Stimulated activated naive CD4-positive, alpha-beta T cell treated with Interleukin-2 at 50 U/mL for 16 hours (primary cell): Measurements from ENCODE around the gene TACC3.
A peak's percentile ranks its signal among the peaks of the same experiment; 100 is the strongest.

Experiments used
- DNase-seq: peaks from one replicate; lab custom pipeline; 2025; lab: John Stamatoyannopoulos, UW

TACC3 gene

DNA sequence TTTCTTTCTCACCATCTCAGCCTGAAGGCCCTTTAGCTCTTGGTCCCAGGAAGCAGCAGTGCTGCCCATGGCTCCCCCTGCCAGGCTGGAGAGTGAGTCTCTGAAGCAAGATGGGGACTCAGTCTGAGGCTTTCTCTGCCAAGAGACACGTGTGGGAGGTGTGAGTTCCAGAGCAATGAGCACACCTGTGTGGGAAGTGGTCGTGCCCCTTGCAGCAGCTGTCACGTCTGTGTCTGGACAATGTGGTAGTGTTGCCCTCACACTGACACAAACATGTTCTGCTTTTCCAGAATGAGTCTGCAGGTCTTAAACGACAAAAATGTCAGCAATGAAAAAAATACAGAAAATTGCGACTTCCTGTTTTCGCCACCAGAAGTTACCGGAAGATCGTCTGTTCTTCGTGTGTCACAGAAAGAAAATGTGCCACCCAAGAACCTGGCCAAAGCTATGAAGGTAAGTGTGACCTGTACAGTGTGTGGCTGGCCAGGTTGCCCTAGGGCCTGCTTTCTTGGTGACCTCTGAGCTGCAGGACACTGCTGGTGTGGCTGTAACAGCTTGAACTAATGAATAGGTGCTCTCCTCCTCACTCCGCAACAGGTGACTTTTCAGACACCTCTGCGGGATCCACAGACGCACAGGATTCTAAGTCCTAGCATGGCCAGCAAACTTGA lies 1.9 kb downstream of the TACC3 start:
- DNase-seq: peak; percentile 59

DNA sequence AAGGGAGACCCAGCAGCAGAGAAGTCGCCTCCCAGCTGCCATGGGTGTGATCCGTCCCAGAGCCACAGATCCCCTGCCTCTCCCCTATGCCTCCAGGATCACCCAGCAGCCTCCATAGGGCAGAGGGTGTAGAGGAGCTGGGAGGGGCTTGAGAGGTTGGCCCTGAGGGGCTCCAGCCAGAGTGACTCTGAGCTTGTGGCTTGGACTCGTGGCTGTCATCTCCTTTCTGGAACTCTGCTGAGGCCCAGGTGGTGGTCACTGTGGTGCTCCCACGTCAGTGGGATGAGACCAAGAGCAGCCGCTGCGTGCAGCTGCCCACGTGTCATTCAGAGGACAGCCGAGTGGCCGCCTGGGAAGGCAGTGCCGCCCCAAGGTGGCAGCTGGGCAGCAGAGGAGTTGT lies 4.2 kb downstream of the TACC3 start:
- no peak for DNase-seq

DNA sequence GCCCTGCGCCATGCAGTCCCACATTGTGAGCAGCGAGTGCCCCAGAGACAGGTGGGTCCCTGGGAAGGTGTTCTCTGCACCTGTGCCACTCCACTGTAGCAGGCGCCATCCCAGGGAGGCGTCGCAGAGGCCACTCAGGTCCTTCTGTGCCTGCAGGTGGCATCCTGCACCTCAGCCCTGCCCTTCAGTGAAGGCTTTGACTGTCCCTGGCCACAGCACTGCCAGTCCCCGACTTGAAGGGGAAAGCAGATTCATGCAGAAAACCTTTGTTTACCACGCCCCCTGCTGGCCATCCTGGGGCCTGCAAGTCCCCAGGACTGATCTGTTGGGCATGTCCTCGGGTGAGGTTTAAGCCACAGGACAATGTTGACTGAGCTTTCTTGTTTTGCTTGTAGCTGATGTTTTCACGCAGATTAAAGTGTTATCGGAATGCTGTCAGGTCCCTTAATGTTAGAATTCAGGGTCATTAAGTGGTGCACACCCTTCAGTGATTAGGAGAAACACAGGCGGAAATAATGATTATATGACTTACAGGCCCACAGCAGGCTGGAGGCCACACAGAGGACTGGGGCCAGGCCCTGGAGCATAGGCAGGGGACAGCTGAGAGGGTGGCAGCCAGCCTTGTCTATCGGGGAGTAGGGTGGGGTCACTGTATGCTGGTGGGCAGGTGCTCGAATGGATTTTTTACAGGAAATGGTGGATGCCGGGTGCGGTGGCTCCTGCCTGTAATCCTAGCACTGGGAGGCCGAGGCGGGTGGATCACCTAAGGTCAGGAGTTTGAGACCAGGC lies 5.0 kb downstream of the TACC3 start:
- DNase-seq: peak; percentile 81

DNA sequence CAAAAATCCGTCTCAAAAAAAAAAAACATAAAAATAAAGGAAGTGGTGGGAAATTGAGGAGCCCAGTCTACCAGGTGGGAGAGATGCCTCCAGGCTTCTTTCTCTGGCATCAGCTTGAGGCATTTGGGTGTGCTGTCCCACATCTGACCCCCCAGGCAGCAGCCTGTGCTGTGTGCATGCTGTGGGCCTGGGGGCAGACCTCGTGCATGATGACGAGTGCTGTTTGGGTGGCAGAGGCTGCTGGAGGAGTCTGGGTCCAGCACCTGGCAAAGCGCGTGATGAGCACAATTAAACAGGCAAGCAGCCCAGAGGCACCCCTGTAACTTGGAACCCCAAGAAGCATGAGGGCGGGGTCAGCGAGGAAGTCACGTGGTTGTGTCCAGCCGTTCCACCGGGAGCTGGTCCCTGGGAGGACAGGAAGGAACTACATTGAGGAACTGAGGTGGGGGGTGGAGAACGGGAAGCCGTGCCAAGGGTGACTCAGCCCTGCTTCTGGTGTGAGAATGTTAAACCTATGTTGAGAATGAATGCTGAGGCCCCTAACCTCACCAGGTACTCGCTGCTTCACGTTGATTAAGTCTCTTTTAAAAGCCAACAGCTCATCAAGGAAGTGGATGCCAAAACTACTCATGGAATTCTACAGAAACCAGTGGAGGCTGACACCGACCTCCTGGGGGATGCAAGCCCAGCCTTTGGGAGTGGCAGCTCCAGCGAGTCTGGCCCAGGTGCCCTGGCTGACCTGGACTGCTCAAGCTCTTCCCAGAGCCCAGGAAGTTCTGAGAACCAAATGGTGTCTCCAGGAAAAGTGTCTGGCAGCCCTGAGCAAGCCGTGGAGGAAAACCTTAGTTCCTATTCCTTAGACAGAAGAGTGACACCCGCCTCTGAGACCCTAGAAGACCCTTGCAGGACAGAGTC lies 6.1 kb downstream of the TACC3 start:
- DNase-seq: no peak

DNA sequence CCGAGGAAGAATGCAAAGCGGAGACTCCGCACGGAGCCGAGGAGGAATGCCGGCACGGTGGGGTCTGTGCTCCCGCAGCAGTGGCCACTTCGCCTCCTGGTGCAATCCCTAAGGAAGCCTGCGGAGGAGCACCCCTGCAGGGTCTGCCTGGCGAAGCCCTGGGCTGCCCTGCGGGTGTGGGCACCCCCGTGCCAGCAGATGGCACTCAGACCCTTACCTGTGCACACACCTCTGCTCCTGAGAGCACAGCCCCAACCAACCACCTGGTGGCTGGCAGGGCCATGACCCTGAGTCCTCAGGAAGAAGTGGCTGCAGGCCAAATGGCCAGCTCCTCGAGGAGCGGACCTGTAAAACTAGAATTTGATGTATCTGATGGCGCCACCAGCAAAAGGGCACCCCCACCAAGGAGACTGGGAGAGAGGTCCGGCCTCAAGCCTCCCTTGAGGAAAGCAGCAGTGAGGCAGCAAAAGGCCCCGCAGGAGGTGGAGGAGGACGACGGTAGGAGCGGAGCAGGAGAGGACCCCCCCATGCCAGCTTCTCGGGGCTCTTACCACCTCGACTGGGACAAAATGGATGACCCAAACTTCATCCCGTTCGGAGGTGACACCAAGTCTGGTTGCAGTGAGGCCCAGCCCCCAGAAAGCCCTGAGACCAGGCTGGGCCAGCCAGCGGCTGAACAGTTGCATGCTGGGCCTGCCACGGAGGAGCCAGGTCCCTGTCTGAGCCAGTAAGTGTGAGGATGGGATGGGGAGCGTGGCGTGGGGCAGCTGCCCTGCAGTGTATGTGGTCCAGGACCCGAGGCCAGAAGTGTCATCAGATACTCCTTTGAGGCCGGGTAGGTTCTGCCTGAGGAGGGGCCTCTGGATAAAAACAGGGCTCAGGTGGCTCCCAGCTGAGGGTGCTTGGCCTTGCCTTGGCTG lies 7.0 kb downstream of the TACC3 start:
- no peak for DNase-seq

DNA sequence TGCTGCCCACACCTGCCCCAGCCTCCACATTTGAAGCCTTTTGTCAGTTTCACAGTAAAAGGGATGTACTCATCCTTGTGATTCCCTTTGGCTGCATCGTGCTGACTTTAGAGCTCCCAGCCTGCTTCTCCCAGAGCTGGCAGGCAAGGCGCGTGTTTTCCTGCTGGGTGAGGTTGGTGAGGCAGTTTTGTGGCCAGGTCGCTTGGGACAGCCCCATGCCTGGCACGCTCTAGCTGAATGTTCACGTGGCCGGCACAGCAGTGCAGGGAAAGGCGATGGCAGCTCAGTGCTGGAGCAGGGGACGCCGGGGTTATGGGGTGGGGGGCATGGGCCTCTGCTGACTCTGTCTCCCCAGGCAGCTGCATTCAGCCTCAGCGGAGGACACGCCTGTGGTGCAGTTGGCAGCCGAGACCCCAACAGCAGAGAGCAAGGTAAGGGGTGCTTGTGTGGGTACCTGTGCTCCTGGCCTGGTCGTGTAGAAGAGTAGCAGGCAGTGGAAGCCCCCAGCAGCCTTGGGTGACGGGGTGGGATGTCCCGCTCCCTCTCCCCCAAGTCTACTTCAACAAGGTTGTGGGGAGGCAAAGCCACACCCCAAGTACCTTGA lies 9.3 kb downstream of the TACC3 start:
- no peak for DNase-seq

DNA sequence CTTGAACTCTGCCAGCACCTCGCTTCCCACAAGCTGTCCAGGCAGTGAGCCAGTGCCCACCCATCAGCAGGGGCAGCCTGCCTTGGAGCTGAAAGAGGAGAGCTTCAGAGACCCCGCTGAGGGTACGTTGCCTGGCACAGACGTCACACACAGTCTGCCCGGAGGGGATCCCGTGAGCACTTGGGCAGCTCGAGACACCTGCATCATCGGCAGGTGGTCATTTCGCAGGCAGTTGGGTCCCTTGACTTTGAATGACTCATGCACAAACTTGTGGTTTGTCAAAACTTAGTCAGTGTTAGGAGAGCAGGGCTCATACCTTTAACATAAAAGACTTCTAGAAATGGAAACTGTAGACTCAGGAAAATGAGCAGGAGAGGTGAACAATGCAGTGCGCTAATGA lies 9.9 kb downstream of the TACC3 start:
- DNase-seq: no peak

DNA sequence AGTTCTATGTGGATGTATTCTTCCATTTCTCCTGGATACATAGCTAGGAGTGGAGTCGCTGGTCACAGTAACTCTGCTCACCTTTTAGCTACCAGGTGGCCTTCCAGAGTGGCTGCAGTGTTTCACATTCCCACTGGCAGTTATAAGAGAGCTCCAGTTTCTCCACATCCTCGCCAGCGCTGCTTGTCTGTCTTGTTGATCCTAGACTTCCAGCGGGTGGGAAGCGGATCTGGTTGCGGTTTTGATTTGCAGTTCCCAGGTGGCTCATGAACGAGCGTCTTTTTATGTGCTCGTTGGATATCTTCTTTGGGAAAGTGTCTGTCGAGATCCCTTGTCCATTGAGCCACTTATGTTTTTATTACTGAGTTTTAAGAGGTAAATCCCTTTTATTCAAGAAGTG lies 11.6 kb downstream of the TACC3 start:
- DNase-seq: no peak

DNA sequence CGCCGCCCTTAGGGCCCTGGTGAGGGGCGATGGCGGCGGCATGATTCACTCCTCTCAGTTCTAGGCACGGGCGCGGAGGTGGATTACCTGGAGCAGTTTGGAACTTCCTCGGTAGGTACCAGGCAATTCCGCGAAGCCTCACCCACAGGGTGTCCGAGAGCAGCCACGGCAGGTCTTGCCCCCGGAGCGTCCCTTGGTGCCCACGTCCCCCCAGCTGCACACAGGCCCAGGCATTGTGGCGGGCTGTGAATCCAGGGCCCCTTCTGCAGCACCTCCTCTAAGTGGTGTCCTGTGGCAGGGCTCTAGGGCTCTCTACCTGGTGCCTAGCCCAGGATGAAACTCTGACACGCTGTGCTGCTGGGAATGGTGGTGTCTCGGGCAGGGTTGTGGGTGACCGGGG lies 13.9 kb downstream of the TACC3 start:
- DNase-seq: no peak

DNA sequence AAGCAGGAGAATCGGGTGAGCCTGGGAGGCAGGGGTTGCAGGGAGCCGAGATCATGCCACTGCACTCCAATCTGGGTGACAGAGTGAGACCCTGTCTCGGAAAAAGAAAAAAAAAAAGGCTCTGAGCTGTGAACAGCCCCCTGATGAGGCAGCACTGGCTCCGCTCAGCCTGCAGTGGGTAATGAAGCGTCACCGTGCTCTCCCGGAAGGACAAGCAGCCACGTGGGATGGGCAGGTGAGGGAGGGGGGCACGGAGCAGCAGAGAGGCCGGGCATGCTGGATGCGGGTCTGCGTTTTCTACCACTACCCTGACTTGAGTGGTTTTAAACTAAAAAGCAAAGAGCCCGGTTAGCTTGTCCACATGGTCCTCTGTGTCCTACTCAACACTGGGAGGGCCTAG lies 15.5 kb downstream of the TACC3 start:
- no peak for DNase-seq

DNA sequence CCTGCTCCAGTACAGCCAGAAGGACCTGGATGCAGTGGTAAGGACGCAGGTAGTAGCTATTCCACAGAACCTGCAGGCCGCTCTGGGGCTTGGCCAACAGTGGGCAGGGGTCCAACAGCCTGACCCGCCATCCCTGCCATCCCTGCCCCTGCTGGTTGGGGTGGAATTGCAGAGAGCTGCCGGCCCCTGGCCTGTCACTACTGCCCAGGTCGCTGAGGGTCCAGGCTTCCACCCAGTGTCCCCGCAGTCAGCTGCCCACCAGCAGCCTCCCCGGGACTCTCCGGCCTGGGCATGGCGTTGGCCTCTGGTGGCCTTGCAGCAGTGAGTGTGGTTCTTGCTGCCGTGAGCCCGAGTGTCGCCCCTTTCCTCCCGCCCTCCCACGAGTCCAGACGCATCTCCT lies 16.3 kb downstream of the TACC3 start:
- DNase-seq: no peak

DNA sequence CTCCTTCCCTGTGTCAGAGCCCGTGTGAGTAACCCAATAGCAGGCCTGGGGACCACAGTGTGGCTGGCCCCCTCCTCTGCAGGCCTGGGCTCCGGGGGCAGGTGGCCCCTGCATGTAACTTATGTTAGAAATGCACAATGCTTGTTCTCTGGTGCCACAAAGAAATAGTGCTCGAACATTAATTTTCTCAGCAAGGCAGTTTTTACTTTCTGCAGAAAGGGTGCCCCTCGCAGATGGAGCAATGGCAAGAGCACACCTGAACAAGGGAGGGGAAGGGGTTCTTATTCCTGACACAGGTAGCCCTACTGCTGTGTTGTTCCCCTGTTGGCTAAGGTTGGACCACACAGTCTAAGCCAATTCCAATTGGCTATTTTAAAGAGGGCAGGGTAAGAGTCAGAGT lies 17.1 kb downstream of the TACC3 start:
- no peak for DNase-seq

DNA sequence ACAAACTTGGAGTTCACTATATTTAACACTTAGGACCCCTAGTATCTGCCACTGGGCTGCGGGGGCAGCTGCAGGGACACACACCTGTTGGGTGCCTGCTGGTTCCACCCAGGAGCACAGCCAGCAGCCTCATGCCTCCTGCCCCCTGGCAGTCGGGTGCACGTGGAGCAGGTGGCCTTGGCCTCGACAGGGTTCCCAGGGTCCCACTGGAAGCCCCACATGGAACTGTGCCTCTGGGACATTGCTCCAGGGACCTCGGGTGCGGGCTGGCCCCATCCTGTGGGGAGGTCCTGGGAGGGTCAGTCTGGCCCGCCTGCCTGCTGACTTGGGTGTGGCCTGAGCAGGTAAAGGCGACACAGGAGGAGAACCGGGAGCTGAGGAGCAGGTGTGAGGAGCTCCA lies 18.0 kb downstream of the TACC3 start:
- DNase-seq: no peak

DNA sequence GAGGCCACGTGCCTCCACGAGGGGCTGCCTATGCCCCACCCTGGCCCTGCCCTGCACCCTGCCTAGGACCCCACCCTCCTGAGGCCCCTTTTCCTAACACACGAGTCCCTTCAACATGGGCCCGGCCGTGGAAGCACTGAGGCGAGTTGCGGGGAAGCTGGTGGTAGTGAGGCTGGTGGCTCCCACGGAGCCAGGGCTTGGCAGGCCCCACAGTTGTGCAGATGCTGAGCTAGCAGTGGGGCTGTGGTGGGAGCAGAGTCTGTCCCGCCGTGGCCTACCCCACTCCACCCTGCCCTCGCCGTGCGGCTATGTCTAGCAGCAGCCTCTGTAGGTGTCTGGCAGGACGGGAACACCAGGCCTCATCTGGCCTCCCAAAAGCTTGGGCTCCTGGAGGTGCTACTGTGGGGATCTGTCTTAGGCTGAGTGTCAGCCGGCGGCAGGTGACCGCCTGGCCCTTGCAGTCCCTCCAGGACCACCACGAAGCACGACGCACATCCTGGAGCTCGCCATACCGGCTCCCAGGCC lies 18.8 kb downstream of the TACC3 start:
- no peak for DNase-seq

DNA sequence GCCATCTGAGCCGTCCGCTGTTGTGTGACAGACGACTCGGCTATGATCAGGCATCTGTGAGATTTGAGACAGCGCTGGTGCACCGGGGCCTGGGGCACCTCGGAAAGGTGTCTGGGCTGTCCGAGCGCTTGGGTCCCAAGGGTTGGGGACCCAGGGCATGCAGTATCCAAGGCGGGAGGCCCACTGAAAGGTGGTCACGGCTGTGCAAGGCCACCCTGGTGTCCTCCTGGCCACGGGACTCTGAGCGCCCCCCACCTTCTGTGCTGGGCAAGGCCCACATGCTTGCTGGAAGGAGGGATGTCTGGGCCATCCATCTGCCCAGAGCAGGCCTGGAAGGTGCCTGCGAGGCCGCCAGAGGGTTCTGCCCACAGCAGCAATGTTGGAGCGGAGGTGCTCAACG lies 19.9 kb downstream of the TACC3 start:
- DNase-seq: no peak

DNA sequence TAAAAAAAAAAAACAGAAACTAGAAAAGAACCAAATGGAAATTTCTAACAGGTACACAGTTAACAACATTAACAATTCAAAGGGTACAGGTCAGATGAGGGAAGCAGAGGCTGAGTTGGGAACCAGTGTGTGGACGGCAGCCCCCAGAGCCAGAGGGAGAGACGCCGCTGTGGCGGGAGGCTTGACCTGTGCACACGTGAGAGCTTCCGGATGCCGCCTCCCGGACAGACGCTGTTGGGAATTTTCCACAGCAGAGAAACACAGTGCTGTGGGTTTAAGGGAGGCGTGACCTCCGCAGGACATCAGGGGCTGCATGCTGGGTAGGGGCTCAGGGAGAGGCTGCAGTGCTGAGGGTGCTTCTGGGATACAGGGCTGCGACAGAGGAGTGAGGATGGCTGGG lies 22.2 kb downstream of the TACC3 start:
- DNase-seq: no peak

DNA sequence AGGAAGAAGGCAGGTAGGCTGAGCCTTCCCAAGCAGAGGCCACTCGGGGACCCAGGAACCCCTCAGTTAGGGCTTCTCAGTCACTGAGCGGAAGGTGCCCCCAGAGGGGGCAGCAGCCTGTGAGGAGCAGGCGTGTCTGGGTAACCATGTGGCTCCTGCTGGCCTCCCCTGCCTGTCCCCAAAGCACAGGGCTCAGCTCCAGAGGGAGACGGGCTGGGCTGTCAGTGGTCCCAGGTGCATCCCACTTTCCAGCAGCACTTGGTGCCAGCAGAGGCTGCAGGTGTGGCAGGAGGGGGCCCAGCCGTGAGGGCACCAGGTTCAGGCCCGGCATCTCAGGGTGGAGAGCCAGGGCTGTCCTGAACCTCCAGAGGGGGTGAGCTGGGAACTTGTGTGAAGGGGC lies 22.7 kb downstream of the TACC3 start:
- no peak for DNase-seq

DNA sequence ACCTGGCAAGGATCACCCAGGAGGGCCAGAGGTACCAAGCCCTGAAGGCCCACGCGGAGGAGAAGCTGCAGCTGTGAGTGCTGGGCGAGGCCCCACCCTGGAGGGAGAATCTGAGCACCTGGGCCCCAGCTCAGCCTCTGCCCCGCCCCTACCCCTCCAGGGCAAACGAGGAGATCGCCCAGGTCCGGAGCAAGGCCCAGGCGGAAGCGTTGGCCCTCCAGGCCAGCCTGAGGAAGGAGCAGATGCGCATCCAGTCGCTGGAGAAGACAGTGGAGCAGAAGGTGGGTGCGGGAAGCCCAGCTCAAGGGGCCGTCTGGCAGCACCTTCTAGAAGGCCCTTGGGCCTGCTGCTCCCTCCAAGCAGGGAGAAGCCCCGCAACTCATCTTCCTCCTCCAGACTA lies 23.2 kb downstream of the TACC3 start:
- no peak for DNase-seq

DNA sequence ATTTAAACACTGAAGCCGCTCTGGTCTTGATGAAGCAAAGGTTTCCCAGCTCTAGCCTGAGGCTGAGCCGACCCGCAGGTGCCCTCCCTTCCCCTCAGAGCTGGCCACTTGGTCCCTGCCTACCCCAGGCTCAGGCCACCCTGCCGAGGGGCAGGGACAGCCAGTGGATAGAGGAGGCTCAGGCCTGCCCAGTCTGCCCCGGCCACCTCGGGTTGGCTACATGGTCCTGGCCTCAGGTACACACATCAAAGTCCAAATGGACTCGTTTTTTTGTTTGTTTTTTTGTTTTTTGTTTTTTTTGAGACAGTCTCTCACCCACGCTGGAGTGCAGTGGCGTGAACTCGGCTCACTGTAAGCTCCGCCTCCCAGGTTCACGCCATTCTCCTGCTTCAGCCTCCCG lies 23.8 kb downstream of the TACC3 start:
- DNase-seq: no peak

DNA sequence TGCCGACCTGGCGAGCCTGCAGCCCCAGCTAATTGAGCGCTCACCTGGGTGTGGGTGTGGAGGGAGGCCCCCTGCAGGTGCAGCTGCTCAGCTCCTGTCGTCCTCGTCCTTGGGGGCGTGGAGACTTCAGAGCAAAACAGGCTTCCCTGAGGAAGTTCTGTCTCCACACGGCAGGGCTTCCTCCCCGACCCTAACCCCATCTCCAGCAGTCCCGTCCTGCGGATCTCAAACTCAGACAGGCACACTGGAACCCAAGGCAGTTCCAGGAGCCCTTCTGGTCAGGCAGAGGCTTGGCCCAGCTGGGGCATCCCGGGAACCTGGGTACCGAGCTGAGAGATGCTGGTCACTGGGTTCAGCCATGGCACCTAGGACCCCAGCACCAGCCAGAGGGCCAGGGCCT lies 24.4 kb downstream of the TACC3 start:
- DNase-seq: no peak

DNA sequence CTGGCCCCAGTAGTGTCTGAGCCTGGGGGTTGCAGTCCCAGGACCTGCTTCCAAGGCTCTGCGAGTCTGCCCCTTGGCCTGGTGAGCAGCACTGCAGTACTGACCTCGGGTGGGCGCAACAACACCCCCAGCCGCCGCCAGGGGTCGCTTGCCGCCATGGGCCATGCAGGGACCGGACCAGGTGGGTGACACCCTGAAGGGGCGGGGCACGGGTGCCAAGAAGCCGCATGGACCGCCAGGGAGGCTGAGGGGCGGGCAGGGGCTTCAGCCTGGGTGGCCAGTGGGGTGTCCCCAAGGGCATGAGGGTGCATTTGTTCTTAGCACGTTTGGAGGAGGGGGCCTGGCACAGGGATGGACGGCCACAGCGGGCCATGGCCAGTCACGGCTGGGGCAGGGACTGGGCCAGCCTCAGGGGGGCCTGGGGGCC lies 25.0 kb downstream of the TACC3 start:
- peak; percentile 73 for DNase-seq
